Measurements from ENCODE around the gene FHAD1. TPM values are rescaled to one million over a fixed set of nuclear protein-coding genes. Genes with fewer than 3 reads are reported as not detected.
"Not testable (repeated sequence)": the region's sequence is repeated elsewhere in the genome, so short reads cannot be mapped to it uniquely, and the experiment has no call there.

FHAD1 gene
- total RNA-seq, 1 experiment from 2014 or later = not detected

DNA sequence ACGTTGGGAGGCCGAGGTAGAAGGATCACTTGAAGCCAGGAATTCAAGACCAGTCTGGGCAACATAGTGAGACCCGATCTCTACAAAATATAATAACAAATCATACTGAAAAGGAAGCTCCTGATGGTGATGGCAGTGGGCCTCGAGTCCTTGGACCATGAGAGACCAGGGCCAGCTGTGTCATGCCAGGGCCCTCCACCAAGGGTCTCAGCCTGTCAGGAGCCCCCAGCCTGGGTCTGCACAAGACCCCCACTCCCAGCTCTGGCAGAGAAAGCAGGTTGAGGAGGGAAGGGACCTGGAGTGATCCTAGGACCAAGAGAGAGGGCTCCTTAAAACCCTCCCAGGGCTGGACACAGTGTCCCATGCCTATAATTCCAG, 184.5 kb downstream of the FHAD1 start:
- no peaks in the 10 kb centered on the region for H3K27me3 Mint-ChIP-seq (ENCODE audit: insufficient read depth, unreplicated experiment)
- ChIA-PET CTCF (interaction anchor here (0.6 to 13.2 kb wide), 32 partner anchors 9 to 540 kb away, joined by 3 to 165 read pairs (median 4); no protein-coding TSS in a partner anchor), POLR2A (interaction anchor here (0.9 to 4.0 kb wide), 5 partner anchors 11 to 303 kb away, joined by 3 to 31 read pairs (median 3); partner anchors contain the start of gene EFHD2)
- intact Hi-C loops (cut with micrococcal nuclease) = loop anchor here (1.0 to 10.0 kb wide), 4 partner anchors 73 to 303 kb away; partner anchors contain the start of gene TMEM51
- no peak for TF ChIP-seq CTCF (IDR thresholded peaks at IDR 0.05; ENCODE audit: unreplicated experiment)
- H3K27ac Mint-ChIP-seq (ENCODE audit: low read depth, unreplicated experiment) = no peak overlapping the region
- DNase-seq (ENCODE audit: unreplicated experiment) = no peak
- no TSS peak for BruUV-seq (replicated peaks)
- peaks cover 9% of the 10 kb centered on the region for H3K4me1 Mint-ChIP-seq (ENCODE audit: insufficient read depth, unreplicated experiment)
- no peaks in the 10 kb centered on the region for H3K9me3 Mint-ChIP-seq (ENCODE audit: unreplicated experiment)
- no peak overlapping the region for H3K4me3 Mint-ChIP-seq (ENCODE audit: unreplicated experiment)
- peaks cover 10% of the 10 kb centered on the region for H3K36me3 Mint-ChIP-seq (ENCODE audit: insufficient read depth, unreplicated experiment)

GRCh38 chr1:15432324-15432723, 185.3 kb downstream of the FHAD1 start:
- no peak for DNase-seq (ENCODE audit: unreplicated experiment)
- Mint-ChIP-seq H3K27ac (ENCODE audit: low read depth, unreplicated experiment) (peak overlapping the region; percentile 40), H3K4me3 (ENCODE audit: unreplicated experiment) (no peak overlapping the region), H3K9me3 (ENCODE audit: unreplicated experiment) (no peaks in the 10 kb centered on the region), H3K36me3 (ENCODE audit: insufficient read depth, unreplicated experiment) (peaks cover 7% of the 10 kb centered on the region), H3K27me3 (ENCODE audit: insufficient read depth, unreplicated experiment) (no peaks in the 10 kb centered on the region), H3K4me1 (ENCODE audit: insufficient read depth, unreplicated experiment) (peaks cover 6% of the 10 kb centered on the region)
- intact Hi-C loops (cut with micrococcal nuclease) = loop anchor here (5.0 to 10.0 kb wide), 3 partner anchors 72 to 280 kb away; partner anchors contain the start of gene TMEM51
- POLR2A ChIA-PET = interaction anchor here (0.8 to 4.0 kb wide), 3 partner anchors 90 to 149 kb away, joined by 3 to 31 read pairs (median 5); no protein-coding TSS in a partner anchor
- BruUV-seq (replicated peaks) = no TSS peak
- no peak for TF ChIP-seq CTCF (IDR thresholded peaks at IDR 0.05; ENCODE audit: unreplicated experiment)
- CTCF ChIA-PET = interaction anchor here (0.6 to 13.2 kb wide), 19 partner anchors 9 to 280 kb away, joined by 3 to 165 read pairs (median 6); no protein-coding TSS in a partner anchor

- POLR2A ChIA-PET = interaction anchor here (0.6 kb wide), 1 partner anchor 1599 kb away, joined by 3 read pairs; no protein-coding TSS in a partner anchor
- no peak for DNase-seq (ENCODE audit: unreplicated experiment)
- H3K36me3 Mint-ChIP-seq (ENCODE audit: insufficient read depth, unreplicated experiment) = peaks cover 1% of the 10 kb centered on the region
- H3K4me1 Mint-ChIP-seq (ENCODE audit: insufficient read depth, unreplicated experiment) = peaks cover 6% of the 10 kb centered on the region
- TF ChIP-seq CTCF (IDR thresholded peaks at IDR 0.05; ENCODE audit: unreplicated experiment) = no peak
- BruUV-seq (replicated peaks) = TSS peak; percentile 64
- no peaks in the 10 kb centered on the region for H3K27me3 Mint-ChIP-seq (ENCODE audit: insufficient read depth, unreplicated experiment)
- no peaks in the 10 kb centered on the region for H3K9me3 Mint-ChIP-seq (ENCODE audit: unreplicated experiment)
- no peak overlapping the region for H3K27ac Mint-ChIP-seq (ENCODE audit: low read depth, unreplicated experiment)
- CTCF ChIA-PET = interaction anchor here (13.2 kb wide), 1 partner anchor 109 kb away, joined by 165 read pairs; no protein-coding TSS in a partner anchor
- no peak overlapping the region for H3K4me3 Mint-ChIP-seq (ENCODE audit: unreplicated experiment)
- intact Hi-C loops (cut with micrococcal nuclease) = loop anchor here (5.0 to 10.0 kb wide), 3 partner anchors 71 to 281 kb away; partner anchors contain the start of gene TMEM51
These were observed 186.4 kb downstream of the FHAD1 start for GRCh38 chr1:15433471-15433870.

DNA sequence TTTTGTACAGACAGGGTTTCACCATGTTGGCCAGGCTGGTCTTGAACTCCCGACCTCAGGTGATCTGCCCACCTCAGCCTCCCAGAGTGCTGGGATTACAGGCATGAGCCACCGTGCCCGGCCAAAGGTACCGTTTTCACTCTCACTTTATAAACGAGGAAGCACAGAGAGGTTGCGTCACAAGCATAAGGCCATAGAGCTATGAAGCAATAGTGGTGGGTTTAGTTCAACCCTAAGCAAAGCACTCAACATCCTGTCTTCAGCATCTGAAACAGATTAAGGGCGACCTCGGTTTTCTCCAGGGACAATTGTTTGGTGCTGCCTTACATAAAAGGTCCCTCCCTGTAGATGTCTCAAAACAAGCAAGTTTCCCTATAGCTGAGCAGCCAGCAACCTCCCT, 187.7 kb downstream of the FHAD1 start:
- ChIA-PET CTCF (interaction anchor here (0.5 to 13.2 kb wide), 5 partner anchors 33 to 282 kb away, joined by 3 to 165 read pairs (median 3); no protein-coding TSS in a partner anchor), POLR2A (interaction anchor here (1.2 kb wide), 1 partner anchor 8 kb away, joined by 4 read pairs; no protein-coding TSS in a partner anchor)
- peak; percentile 71 for DNase-seq (ENCODE audit: unreplicated experiment)
- H3K36me3 Mint-ChIP-seq (ENCODE audit: insufficient read depth, unreplicated experiment); H3K27me3 Mint-ChIP-seq (ENCODE audit: insufficient read depth, unreplicated experiment); BruUV-seq (replicated peaks); H3K9me3 Mint-ChIP-seq (ENCODE audit: unreplicated experiment); H3K4me1 Mint-ChIP-seq (ENCODE audit: insufficient read depth, unreplicated experiment); H3K4me3 Mint-ChIP-seq (ENCODE audit: unreplicated experiment): not testable (repeated sequence)
- intact Hi-C loops (cut with micrococcal nuclease) = loop anchor here (5.0 to 10.0 kb wide), 3 partner anchors 70 to 282 kb away; partner anchors contain the start of gene TMEM51
- H3K27ac Mint-ChIP-seq (ENCODE audit: low read depth, unreplicated experiment) = peak overlapping the region; percentile 42

Measured in MCF 10A (cell line).